GM19043 (cell line): ENCODE data around the gene BID.
A peak's percentile ranks its signal among the peaks of the same experiment; 100 is the strongest.
"Not testable (repeated sequence)": the region's sequence is repeated elsewhere in the genome, so short reads cannot be mapped to it uniquely, and the experiment has no call there.

Experiments
- ATAC-seq: cut with Tn5 transposase; IDR thresholded peaks from one replicate; pipeline ENCODE4 v1.9.1; 2021; ENCODE audit warnings: low read depth; ENCODE audit not compliant: unreplicated experiment

BID gene

GRCh38 chr22:17772249-17772957 lies 1.9 kb downstream of the BID start:
- no peak for ATAC-seq

- ATAC-seq: no peak
These were observed 3.8 kb downstream of the BID start for GRCh38 chr22:17770180-17771077.

GRCh38 chr22:17769716-17770082 lies 4.6 kb downstream of the BID start:
- no peak for ATAC-seq

GRCh38 chr22:17769013-17769715 lies 5.1 kb downstream of the BID start:
- ATAC-seq: no peak

- peak; percentile 55 for ATAC-seq
These were observed 6.8 kb downstream of the BID start for GRCh38 chr22:17767233-17768065.

GRCh38 chr22:17764852-17765251 lies 9.4 kb downstream of the BID start:
- not testable (repeated sequence) for ATAC-seq

GRCh38 chr22:17764036-17764435 lies 10.2 kb downstream of the BID start:
- no peak for ATAC-seq

GRCh38 chr22:17763442-17763841 lies 10.8 kb downstream of the BID start:
- ATAC-seq: not testable (repeated sequence)

- no peak for ATAC-seq
These were observed 13.2 kb downstream of the BID start for GRCh38 chr22:17761138-17761488.

GRCh38 chr22:17754233-17754925 lies 19.9 kb downstream of the BID start:
- no peak for ATAC-seq

- no peak for ATAC-seq
These were observed 20.8 kb downstream of the BID start for GRCh38 chr22:17753401-17753989.

GRCh38 chr22:17751596-17751995 lies 22.7 kb downstream of the BID start:
- no peak for ATAC-seq

GRCh38 chr22:17749605-17750395 lies 24.5 kb downstream of the BID start:
- ATAC-seq: no peak

- no peak for ATAC-seq
These were observed 25.5 kb downstream of the BID start for GRCh38 chr22:17748555-17749353.

- ATAC-seq: no peak
These were observed 27.4 kb downstream of the BID start for GRCh38 chr22:17746916-17747315.

GRCh38 chr22:17744430-17744829 lies 29.8 kb downstream of the BID start:
- ATAC-seq: no peak

- ATAC-seq: no peak
These were observed 30.4 kb downstream of the BID start for GRCh38 chr22:17743661-17744411.
